ENCODE measurements around the gene MYPN. TPM values are rescaled to one million over a fixed set of nuclear protein-coding genes. Genes with fewer than 3 reads are reported as not detected.
"Not testable (repeated sequence)": the region's sequence is repeated elsewhere in the genome, so short reads cannot be mapped to it uniquely, and the experiment has no call there.

Gene MYPN
- polyA plus RNA-seq, 5 donors: 0.03 to 2.4 (median 0.06) TPM

- DNase-seq: peak; percentile 84
These were observed 122.0 kb downstream of the MYPN start for GRCh38 chr10:68231106-68231816.

- DNase-seq: no peak
These were observed 122.5 kb downstream of the MYPN start, which contains the start of gene ATOH7 for GRCh38 chr10:68231817-68232251. TSS of gene ATOH7 (minus strand) at chr10:68232113. CDS start at chr10:68231677, 436 bp downstream.

- no peak for DNase-seq
These were observed 123.8 kb downstream of the MYPN start for GRCh38 chr10:68233046-68233445.

- DNase-seq: no peak
These were observed 125.8 kb downstream of the MYPN start for GRCh38 chr10:68235111-68235510.

GRCh38 chr10:68235581-68235980, 126.3 kb downstream of the MYPN start:
- no peak for DNase-seq

- no peak for DNase-seq
These were observed 127.9 kb downstream of the MYPN start for GRCh38 chr10:68237173-68237572.

GRCh38 chr10:68238371-68238770, 129.1 kb downstream of the MYPN start:
- no peak for DNase-seq

DNA sequence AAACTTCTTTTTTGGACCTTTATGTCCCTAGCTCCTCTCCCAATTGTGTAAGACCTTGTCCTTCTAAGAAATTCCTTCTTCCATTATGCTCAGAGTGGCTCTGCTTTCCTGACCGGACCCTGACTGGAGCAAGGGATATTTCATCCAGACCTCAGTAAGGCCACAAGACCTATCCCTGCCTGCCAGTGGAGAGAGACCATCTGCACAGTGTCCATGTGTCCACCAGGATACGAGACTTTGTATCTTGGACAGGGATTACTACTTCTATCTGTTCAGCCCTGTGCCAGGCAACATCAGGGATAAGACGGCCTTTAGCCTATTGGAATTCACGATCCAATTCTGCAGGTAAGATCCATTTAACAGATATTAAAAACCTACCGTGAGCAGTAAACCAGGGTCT, 129.8 kb downstream of the MYPN start:
- no peak for DNase-seq

GRCh38 chr10:68239596-68240150, 130.4 kb downstream of the MYPN start:
- DNase-seq: no peak

DNA sequence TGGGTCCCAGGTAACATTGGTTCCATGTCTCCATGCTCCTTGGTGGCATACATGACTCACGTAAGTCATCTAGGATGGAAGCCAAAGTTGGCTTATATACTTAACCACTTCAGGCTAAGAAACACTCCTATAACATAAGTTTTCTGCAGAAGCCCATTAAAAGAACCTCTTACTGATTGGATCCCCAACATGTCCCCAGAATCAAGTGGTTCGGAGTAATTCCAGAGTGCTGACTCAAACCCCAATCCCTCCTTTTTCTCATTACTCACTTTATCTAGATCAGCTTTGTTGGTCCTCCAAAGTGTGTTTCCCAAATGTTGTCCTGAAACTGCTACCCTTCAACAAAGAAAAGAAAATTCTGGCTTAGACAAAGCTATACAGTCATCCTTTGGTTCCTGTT, 132.8 kb downstream of the MYPN start:
- no peak for DNase-seq

DNA sequence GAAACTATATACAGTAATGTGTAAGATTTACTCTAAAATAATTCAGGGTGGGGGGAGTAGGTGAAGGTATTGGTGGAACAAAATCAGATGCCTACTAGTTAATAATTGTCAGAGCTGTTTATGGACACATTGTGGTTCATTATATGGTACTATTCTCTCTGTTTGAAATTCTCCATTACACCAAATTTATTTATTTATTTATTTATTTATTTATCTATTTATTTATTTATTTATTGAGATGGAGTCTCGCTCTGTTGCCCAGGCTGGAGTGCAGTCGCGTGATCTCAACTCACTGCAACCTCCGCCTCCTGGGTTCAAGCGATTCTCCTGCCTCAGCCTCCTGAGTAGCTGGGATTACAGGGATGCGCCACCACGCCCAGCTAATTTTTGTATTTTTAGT, 137.1 kb downstream of the MYPN start:
- not testable (repeated sequence) for DNase-seq

- no peak for DNase-seq
These were observed 138.6 kb downstream of the MYPN start for GRCh38 chr10:68247931-68248330.

- DNase-seq: no peak
These were observed 140.0 kb downstream of the MYPN start for GRCh38 chr10:68249297-68249696.

- DNase-seq: no peak
These were observed 141.9 kb downstream of the MYPN start for GRCh38 chr10:68251151-68251550.

DNA sequence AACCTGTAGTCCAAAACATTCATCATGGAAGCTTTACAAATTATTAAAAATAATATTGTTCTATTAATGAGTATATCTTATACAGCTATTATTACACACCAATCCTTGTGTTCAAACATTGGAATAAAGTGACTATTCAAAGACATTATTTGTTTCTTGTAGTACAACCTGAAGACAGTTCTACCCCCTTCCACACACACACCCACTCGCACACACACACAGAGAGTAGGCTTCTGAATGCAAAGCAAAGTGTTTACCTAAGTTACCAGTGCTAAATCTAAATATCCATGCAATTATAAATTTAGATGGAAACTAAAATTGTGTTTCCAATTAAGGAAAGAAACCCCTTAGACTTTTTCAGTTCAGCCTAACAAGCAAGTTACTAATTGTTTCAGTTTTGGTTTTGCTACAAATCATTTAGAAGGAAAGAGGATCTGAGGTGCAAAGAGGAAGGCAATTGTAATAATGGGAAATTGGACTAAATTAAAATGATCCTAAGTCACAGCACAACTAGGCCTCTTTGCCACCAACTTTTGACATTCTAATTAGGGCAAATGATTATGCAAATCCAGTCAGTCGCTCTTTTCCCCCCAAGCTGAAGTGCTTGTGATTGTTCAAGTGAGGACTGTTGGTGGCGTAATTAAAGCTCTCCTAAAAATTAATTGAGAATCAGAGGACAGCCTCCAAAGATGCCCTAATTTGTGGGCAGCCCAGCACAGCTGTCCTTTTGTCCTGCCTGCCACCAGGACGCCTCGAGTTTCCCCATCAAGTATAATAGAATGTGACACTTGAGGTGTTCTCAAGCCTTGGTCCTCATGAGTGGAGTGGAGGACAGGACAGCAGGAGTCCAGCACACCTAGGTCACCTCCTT, 142.6 kb downstream of the MYPN start:
- no peak for DNase-seq

GRCh38 chr10:68253346-68253745, 144.1 kb downstream of the MYPN start:
- DNase-seq: no peak

DNA sequence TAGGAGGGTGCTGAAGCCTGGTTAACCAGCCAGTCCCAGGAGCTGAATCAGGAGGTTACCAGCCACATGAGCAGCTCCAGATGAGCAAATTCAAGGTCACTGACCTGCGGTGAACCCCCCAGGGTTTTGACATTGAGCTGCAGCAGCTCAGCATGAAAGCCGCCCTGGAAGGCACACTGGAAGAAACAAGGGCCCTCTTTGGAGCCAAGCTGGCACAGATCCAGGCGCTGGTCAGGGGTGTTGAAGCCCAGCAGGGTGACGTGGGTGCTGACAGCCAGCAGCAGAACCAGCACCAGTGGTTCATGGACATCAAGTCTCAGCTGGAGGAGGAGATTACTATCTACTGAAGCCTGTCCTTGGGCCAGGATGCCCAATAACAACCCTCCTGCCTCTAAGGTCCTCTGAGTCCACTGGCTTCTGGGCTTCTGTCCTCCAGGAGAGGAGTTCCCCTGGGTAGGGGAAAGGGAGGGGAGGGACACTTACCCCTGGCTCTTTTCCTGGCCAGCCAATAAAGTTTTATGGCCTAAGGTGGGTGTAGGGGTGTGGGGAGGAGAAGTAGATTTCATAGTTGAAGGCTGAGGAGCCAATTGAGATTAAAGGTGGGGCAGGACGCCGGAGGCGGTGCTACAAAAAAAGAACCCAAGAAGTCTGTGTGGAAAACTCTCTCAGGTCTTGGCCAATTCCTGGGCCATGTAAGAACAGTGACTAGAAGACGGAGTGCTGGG, 152.0 kb downstream of the MYPN start:
- DNase-seq: no peak

Other genes with a start within 250 kb of the MYPN start
- gene SIRT1, start 224.8 kb upstream of the MYPN start, polyA plus RNA-seq (ENCODE audit: insufficient read depth in 1 of 5, insufficient read length in 5 of 5, low replicate concordance in 1 of 5): 10 to 100 TPM; 28.7 to 44.1 (median 39.1) TPM
- gene HERC4, start 34.2 kb upstream of the MYPN start, polyA plus RNA-seq (ENCODE audit: insufficient read depth in 1 of 5, insufficient read length in 5 of 5, low replicate concordance in 1 of 5): 10 to 100 TPM; 41.1 to 67.8 (median 59.8) TPM
- under 1 TPM in 4 of 5 donors, not detected in 1; 0.12 to 0.27 (median 0.17) TPM for gene ATOH7, start 122.6 kb downstream of the MYPN start, polyA plus RNA-seq (ENCODE audit: insufficient read depth in 1 of 5, insufficient read length in 5 of 5, low replicate concordance in 1 of 5)
- 100 to 1,000 TPM; 297 to 432 (median 396) TPM for gene HNRNPH3, start 222.6 kb downstream of the MYPN start, polyA plus RNA-seq (ENCODE audit: insufficient read depth in 1 of 5, insufficient read length in 5 of 5, low replicate concordance in 1 of 5)
- gene PBLD, start 223.4 kb downstream of the MYPN start, polyA plus RNA-seq (ENCODE audit: insufficient read depth in 1 of 5, insufficient read length in 5 of 5, low replicate concordance in 1 of 5): 10 to 100 TPM in 4 of 5 donors, 1 to 10 TPM in 1; 8.3 to 16.2 (median 12.2) TPM